Heart left ventricle (tissue), 16 donors: ENCODE results near the gene DYNLT2. TPM values are rescaled to one million over a fixed set of nuclear protein-coding genes. Genes with fewer than 3 reads are reported as not detected.
"Not testable (repeated sequence)": the region's sequence is repeated elsewhere in the genome, so short reads cannot be mapped to it uniquely, and the experiment has no call there.

ENCODE experiments used
- ATAC-seq, 4 donors: fragments of 200-7000 bp; cut with Tn5 transposase; one replicate each; pipeline ENCODE4 v1.9.1; 2020 to 2022; ENCODE audit warnings: moderate library complexity in 4 of 4, mild to moderate bottlenecking in 3 of 4, moderate number of reproducible peaks in 1 of 4
- DNase-seq, 5 donors: peaks; one replicate each; pipeline ENCODE4 v3.0.0-alpha.2; 2020
- H3K27ac ChIP-seq, 12 donors: fragments of 200-600 bp; sonication (generic) in 4 of 12; one replicate each; pipeline versions ENCODE4 v1.5.0 to v1.8.0; 2016 to 2022; ENCODE audit warnings: mild to moderate bottlenecking in 2 of 12
- H3K27me3 ChIP-seq, 9 donors: fragments of 200-600 bp; sonication (generic) in 2 of 9; one replicate each; pipeline versions ENCODE4 v1.5.1 to v1.8.0; 2016 to 2022; ENCODE audit warnings: mild to moderate bottlenecking in 3 of 9
- H3K36me3 ChIP-seq, 9 donors: fragments of 200-600 bp; sonication (generic) in 2 of 9; one replicate each; pipeline versions ENCODE4 v1.5.0 to v1.8.0; 2018 to 2022; ENCODE audit warnings: mild to moderate bottlenecking in 2 of 9
- H3K4me1 ChIP-seq, 12 donors: fragments of 200-600 bp; sonication (generic) in 4 of 12; one replicate each; pipeline versions ENCODE4 v1.5.0 to v1.8.0; 2016 to 2022; ENCODE audit warnings: mild to moderate bottlenecking in 3 of 12
- H3K4me3 ChIP-seq, 12 donors: fragments of 200-600 bp; sonication (generic) in 4 of 12; one replicate each; pipeline versions ENCODE4 v1.5.0 to v1.8.0; 2017 to 2022; ENCODE audit warnings: mild to moderate bottlenecking in 9 of 12, moderate library complexity in 4 of 12
- H3K9me3 ChIP-seq, 12 donors: fragments of 200-600 bp; sonication (generic) in 4 of 12; one replicate each; pipeline versions ENCODE4 v1.5.0 to v1.8.0; 2016 to 2022; ENCODE audit warnings: mild to moderate bottlenecking in 1 of 12
- POLR2A ChIP-seq, 2 donors: fragments of 450-650 bp; IDR thresholded peaks; one replicate each; pipeline ENCODE4 v1.6.1; 2017; ENCODE audit warnings: antibody characterized with exemption in 2 of 2, mild to moderate bottlenecking in 2 of 2, moderate library complexity in 2 of 2
- WGBS, 4 donors: extraction: QIAGEN DNeasy Blood & Tissue Kit in 2 of 4; methylation state at CpG; one replicate each; pipeline versions ENCODE4 v1.1.5 to v1.1.7; 2013 to 2018; 5-methylcytosine and 5-hydroxymethylcytosine counted together
- intact Hi-C, 10 donors: fragments of 100-400 bp; cut with DNase I; formaldehyde crosslinking; loops; one replicate each; pipeline versions ENCODE4 v1.11.1 to v1.14.2; 2022
- polyA plus RNA-seq, 2 donors: library from polyadenylated mRNA; stranded (reverse); fragments of 200-250 nt; gene quantifications; one replicate each; pipeline ENCODE4 v1.2.3, GENCODE V29; 2013
- total RNA-seq, 9 donors: library from RNA; depleted of rRNA in 2 of 9; stranded (reverse); fragments of >200 nt in 2 of 9; fragmentation: NEBNext Ultra II Directional in 3 of 9; extraction: Animal tissue kit (Norgen Biotek cat#: 25700) in 3 of 9; gene quantifications; one replicate each; pipeline versions ENCODE4 v1.1.0 to v1.2.4, GENCODE V29; 2016 to 2023
- TF ChIP-seq, protein P1 (sequence below), 12 donors: fragments of 200-600 bp; sonication (generic) in 4 of 12; IDR thresholded peaks; one replicate each; pipeline versions ENCODE4 v1.5.0 to v1.8.0; 2018 to 2022; ENCODE audit warnings: antibody characterized with exemption in 12 of 12, mild to moderate bottlenecking in 5 of 12
- donor health status: ischemic (EF 13 %, LVEDD 7.1; RV severe dilation, severe dysfunction).
- donor health status: healthy with polysubstance abuse.
- donor health status: DM: no; HTN: yes; CAD: no.
- donor health status: DM: no; HTN: no; CAD: no.
- donor health status: ischemic (EF 25% LVEDD 6.9; RV normal size, moderate dysfunction).
- donor health status: ischemic (EF 25% LVEDD 5.7; RV mildly dilated, moderate dysfunction).
- donor health status: healthy.
- donor health status: DM: yes; HTN: yes; CAD: no.
- donor health status: ischemic (EF 35%, LVEDD 5.7; RV mildly dilated, moderate dysfunction).
- donor health status: nonischemic (EF 11% LVEDD 7.7; RV severe dilation, severe dysfunction).
- donor health status: DM: yes; HTN: yes; CAD: no.
- donor health status: PGD.
- donor health status: ischemic (EF 29% LVEDD 5.4; RV normal size, mild dysfunction).
- donor health status: nonischemic (EF 23%, LVEDD 6.1; RV moderate dilation, normal function).

The DYNLT2 gene
- total and polyA plus RNA-seq, 11 donors: 0.49 to 1.5 (median 0.67) TPM

DNA sequence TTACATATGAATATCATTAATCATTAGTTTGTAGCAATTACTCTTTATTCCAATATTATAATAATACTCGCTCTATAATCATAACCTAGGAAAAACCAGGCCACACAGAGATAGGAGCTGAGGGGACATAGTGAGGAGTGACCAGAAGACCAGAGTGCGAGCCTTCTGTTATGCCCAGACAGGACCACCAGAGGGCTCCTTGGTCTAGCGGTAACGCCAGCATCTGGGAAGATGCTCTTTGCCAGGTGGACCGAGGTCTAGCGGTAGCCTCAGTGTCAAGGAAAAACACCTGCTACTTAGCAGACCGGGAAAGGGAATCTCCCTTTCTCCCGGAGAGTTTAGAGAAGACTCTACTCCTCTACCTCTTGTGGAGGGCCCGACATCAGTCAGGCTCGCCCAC is 54.3 kb downstream of the DYNLT2 start:
- TF ChIP-seq, protein P1, sequence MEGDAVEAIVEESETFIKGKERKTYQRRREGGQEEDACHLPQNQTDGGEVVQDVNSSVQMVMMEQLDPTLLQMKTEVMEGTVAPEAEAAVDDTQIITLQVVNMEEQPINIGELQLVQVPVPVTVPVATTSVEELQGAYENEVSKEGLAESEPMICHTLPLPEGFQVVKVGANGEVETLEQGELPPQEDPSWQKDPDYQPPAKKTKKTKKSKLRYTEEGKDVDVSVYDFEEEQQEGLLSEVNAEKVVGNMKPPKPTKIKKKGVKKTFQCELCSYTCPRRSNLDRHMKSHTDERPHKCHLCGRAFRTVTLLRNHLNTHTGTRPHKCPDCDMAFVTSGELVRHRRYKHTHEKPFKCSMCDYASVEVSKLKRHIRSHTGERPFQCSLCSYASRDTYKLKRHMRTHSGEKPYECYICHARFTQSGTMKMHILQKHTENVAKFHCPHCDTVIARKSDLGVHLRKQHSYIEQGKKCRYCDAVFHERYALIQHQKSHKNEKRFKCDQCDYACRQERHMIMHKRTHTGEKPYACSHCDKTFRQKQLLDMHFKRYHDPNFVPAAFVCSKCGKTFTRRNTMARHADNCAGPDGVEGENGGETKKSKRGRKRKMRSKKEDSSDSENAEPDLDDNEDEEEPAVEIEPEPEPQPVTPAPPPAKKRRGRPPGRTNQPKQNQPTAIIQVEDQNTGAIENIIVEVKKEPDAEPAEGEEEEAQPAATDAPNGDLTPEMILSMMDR (IDR thresholded peaks at IDR 0.05): peak in 11 of 12 donors; percentile 20 to 52 (median 38)
- H3K27me3 ChIP-seq, H3K36me3 ChIP-seq, ATAC-seq, DNase-seq, intact Hi-C loops, H3K9me3 ChIP-seq, H3K4me3 ChIP-seq: not testable (repeated sequence)
- H3K4me1 ChIP-seq: peaks cover 0 to 21% (median 10%) of the 10 kb centered on the region in 12 donors
- H3K27ac ChIP-seq: peak overlapping the region in 1 of 12 donors; percentile 16
- WGBS, 4 donors: 71 to 87% (median 78%) methylated on average over 10 of the region's 10 CpGs

DNA sequence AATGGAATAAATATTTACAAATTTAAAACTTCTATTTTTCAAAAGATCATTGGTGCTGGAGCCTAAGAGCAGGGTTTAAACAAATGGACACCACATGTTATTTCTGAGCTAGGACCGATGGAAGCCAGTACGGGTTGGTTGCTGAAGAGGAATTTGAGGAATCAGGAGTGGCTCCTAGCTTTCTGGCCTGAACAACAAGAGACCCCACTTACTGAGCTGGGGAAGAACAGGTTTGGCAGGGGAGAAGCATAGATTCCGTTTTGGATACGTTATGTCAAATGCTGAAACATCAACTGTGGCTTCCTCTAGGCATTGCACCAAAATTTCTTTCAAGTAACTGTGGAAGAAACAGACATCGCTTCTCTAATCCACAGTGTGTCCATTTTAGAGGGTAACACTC is 56.2 kb downstream of the DYNLT2 start:
- WGBS, 4 donors: 88 to 96% (median 93%) methylated on average over 5 of the region's 5 CpGs
- no peak overlapping the region for H3K4me3 ChIP-seq
- intact Hi-C loops: no loop called here

GRCh38 chr6:169692516-169692915 is 58.9 kb downstream of the DYNLT2 start:
- Histone ChIP-seq H3K27ac (no peak overlapping the region), H3K36me3 (peaks cover 0 to 16% (median 9%) of the 10 kb centered on the region in 9 donors), H3K4me1 (peaks cover 0 to 2% (median 0%) of the 10 kb centered on the region in 12 donors), H3K9me3 (peaks cover 0 to 14% (median 0%) of the 10 kb centered on the region in 12 donors), H3K4me3 (no peak overlapping the region), H3K27me3 (no peaks in the 10 kb centered on the region)
- ATAC-seq: no peak
- WGBS, 4 donors: 97 to 100% (median 98%) methylated on average over 2 to 3 of the region's 3 CpGs
- DNase-seq: no peak
- intact Hi-C loops: no loop called here
- TF ChIP-seq, protein P1 (IDR thresholded peaks at IDR 0.05): no peak
- TF ChIP-seq POLR2A (IDR thresholded peaks at IDR 0.05): no peak

More for the DNA sequence above, 56.2 kb downstream of the DYNLT2 start:
- ATAC-seq: no peak
- Histone ChIP-seq H3K4me1 (peaks cover 0 to 9% (median 0%) of the 10 kb centered on the region in 12 donors), H3K27ac (no peak overlapping the region), H3K27me3 (no peaks in the 10 kb centered on the region), H3K36me3 (peaks cover 0 to 4% (median 0%) of the 10 kb centered on the region in 9 donors), H3K9me3 (peaks cover 0 to 10% (median 0%) of the 10 kb centered on the region in 12 donors)
- TF ChIP-seq POLR2A (IDR thresholded peaks at IDR 0.05): no peak
- no peak for DNase-seq

DNA sequence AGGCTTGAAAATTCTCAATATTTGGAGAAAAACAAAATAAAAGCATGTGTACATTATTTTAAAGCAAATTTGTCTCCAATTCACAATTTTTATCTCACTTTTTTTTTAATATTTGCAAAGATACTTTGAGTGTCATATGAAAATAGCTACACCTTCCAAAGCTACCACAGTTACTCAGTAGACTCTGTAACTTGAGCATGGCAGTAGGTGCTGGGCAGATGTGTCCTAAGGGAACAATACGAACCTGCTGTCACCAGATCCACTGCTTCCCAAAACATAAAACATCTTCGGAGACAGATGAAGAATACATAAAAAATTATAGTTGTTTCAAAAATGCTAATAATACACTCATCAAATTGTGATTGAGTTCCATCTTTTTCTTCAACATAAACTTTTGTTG is 60.1 kb downstream of the DYNLT2 start:
- Histone ChIP-seq H3K36me3 (peaks cover 0 to 27% (median 16%) of the 10 kb centered on the region in 9 donors), H3K4me1 (no peaks in the 10 kb centered on the region), H3K27me3 (no peaks in the 10 kb centered on the region), H3K9me3 (peaks cover 0 to 26% (median 3%) of the 10 kb centered on the region in 12 donors), H3K27ac (no peak overlapping the region), H3K4me3 (no peak overlapping the region)
- ATAC-seq (no peak), DNase-seq (no peak)
- TF ChIP-seq POLR2A (IDR thresholded peaks at IDR 0.05): no peak
- TF ChIP-seq, protein P1 (IDR thresholded peaks at IDR 0.05): no peak
- WGBS, 4 donors: 94 to 99% (median 96%) methylated on average over 2 of the region's 2 CpGs
- intact Hi-C loops: no loop called here

Other genes starting within 250 kb of the DYNLT2 start
- gene WDR27, start 49.5 kb downstream of the DYNLT2 start, total RNA-seq: 10 to 100 TPM in 1 of 9 donors, 1 to 10 TPM in 8; 2.2 to 12.3 (median 6.6) TPM
- gene WDR27, start 49.5 kb downstream of the DYNLT2 start, polyA plus RNA-seq: 1 to 10 TPM; 3.7 to 5.6 TPM
- gene C6orf120, start 49.4 kb downstream of the DYNLT2 start, total RNA-seq: 10 to 100 TPM; 14.3 to 22.9 (median 18.8) TPM
- gene C6orf120, start 49.4 kb downstream of the DYNLT2 start, polyA plus RNA-seq: 10 to 100 TPM in 1 of 2 donors, 1 to 10 TPM in 1; 3.4 to 20.2 TPM
- gene PHF10, start 27.1 kb downstream of the DYNLT2 start, total RNA-seq: 10 to 100 TPM; 42.2 to 63.2 (median 54.3) TPM
- 10 to 100 TPM; 31.4 to 50.7 TPM for gene PHF10, start 27.1 kb downstream of the DYNLT2 start, polyA plus RNA-seq
- gene ERMARD, start 50 bp upstream of the DYNLT2 start, total RNA-seq: 10 to 100 TPM in 3 of 9 donors, 1 to 10 TPM in 6; 6.4 to 15.5 (median 8.8) TPM
- gene ERMARD, start 50 bp upstream of the DYNLT2 start, polyA plus RNA-seq: 10 to 100 TPM in 1 of 2 donors, 1 to 10 TPM in 1; 8.8 to 19.5 TPM